ENCODE data around the gene TAS1R2.

DNA sequence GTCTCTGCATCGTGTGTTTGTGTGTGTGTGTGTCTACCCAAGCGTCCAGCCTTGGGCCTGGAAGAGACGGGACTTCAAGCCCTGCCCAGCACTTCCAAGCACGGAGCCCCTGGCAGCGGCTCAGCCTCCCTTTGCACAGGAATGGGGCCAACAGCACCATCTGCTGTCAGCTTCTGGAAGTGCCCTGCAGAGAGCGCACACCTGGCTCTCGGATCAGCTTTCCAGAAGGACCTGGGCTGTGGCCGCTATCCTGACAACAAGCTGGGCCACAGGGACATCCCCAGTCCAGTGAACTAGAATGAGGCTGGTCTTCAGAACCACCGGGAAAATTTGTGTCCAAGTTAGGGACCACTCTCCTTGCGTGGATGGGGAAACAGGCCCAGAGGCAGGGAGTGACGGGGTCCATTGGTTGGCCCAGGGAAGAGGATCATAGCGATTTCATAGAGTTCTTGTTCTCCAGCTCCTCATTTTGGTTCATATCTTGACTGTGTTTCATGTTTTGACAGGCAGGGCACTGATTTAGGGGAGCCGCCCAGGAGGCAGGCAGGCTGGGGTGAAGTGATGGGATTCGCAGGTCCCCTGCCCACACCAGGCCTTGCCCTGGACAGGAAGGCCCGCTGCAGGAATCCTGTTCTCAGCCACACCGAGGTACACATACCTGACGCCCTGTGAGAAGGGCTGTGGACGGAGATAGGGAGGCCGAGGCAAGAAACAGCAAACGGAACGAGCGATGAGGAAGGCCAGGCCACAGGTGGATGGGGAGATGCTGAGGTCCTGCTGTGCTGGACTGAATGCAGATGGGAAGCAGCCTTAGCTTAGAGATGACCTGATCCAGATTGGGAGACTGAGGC is 38.4 kb downstream of the TAS1R2 start:
- TF ChIP-seq, protein P1, sequence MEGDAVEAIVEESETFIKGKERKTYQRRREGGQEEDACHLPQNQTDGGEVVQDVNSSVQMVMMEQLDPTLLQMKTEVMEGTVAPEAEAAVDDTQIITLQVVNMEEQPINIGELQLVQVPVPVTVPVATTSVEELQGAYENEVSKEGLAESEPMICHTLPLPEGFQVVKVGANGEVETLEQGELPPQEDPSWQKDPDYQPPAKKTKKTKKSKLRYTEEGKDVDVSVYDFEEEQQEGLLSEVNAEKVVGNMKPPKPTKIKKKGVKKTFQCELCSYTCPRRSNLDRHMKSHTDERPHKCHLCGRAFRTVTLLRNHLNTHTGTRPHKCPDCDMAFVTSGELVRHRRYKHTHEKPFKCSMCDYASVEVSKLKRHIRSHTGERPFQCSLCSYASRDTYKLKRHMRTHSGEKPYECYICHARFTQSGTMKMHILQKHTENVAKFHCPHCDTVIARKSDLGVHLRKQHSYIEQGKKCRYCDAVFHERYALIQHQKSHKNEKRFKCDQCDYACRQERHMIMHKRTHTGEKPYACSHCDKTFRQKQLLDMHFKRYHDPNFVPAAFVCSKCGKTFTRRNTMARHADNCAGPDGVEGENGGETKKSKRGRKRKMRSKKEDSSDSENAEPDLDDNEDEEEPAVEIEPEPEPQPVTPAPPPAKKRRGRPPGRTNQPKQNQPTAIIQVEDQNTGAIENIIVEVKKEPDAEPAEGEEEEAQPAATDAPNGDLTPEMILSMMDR (IDR thresholded peaks at IDR 0.05) = peak; percentile 80 to 88 (median 81)
- no peak for TF ChIP-seq POLR2A (IDR thresholded peaks at IDR 0.05)
